SU-DHL-6 (cell line): Measurements from ENCODE around the gene NPB.

Experiments
- EZH2phosphoT487 ChIP-seq: fragments of 200-600 bp; sonication (generic), shearing (Covaris generic); conservative IDR thresholded peaks from 2 replicates; pipeline ENCODE4 v1.6.1; 2018; ENCODE audit warnings: mild to moderate bottlenecking, antibody characterized with exemption, low read length, moderate library complexity, mixed read lengths
- TF ChIP-seq, protein P1 (sequence below): fragments of 200-600 bp; sonication (generic); IDR thresholded peaks from one replicate; pipeline ENCODE4 v1.5.1; 2017; ENCODE audit warnings: antibody characterized with exemption, mild to moderate bottlenecking, low read length, moderate library complexity; ENCODE audit not compliant: insufficient read depth, poor library complexity, severe bottlenecking

DNA sequence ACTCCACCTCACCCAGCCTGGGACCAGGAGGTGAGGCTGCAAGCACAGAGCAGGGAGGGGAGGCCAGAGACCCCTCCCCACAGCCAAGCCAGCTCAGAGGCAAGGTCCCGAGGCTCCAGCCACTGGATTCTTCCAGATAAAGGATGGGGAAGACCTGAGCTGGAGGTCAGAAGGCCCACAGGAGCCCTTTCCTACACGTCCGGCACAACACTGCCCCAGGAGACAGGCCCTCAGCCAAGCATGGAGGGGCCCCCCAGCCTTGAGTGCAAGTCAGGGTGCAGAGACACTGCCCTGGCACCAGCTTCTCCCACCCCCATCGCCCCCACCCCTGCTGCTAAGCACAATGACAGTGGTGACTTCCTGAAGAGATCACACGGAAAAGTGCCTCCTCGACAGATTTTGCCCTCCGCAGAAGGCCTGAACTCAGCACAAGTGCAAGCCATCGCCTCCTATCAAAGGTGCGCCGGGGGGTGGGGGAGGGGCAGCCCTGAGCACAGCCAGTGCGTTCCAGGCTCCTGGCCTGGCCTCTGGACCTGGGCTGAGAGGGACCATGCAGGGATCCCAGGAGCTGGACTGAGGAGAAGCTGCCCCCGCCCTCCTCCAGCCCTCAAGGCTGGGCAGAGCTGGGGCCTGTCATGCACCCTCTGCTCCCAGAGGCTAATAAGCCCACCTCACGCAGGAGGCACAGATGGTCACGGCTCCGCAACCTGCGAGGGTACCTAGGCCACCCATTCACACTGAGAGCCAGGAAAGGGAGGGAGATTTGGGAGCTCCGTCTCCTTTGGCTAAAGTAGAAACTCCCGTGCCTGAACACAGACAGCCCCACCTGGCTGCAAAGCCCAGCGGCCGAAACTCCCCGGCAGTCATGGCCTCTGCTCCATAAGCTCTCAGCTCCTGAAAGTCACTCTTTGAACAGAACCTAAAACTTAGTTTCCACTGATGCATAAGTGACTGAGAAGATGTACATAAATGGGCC is 22.8 kb downstream of the NPB start:
- TF ChIP-seq, protein P1, sequence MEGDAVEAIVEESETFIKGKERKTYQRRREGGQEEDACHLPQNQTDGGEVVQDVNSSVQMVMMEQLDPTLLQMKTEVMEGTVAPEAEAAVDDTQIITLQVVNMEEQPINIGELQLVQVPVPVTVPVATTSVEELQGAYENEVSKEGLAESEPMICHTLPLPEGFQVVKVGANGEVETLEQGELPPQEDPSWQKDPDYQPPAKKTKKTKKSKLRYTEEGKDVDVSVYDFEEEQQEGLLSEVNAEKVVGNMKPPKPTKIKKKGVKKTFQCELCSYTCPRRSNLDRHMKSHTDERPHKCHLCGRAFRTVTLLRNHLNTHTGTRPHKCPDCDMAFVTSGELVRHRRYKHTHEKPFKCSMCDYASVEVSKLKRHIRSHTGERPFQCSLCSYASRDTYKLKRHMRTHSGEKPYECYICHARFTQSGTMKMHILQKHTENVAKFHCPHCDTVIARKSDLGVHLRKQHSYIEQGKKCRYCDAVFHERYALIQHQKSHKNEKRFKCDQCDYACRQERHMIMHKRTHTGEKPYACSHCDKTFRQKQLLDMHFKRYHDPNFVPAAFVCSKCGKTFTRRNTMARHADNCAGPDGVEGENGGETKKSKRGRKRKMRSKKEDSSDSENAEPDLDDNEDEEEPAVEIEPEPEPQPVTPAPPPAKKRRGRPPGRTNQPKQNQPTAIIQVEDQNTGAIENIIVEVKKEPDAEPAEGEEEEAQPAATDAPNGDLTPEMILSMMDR: no peak
- TF ChIP-seq EZH2phosphoT487: no peak
